Hepatocyte (in vitro differentiated cells): ENCODE measurements around the gene TMEM144.

ENCODE experiments used
- CTCF ChIP-seq: fragments of 200-600 bp; sonication (generic); IDR thresholded peaks from 2 replicates; pipeline ENCODE4 v1.5.1; 2016; ENCODE audit warnings: antibody characterized with exemption, mild to moderate bottlenecking; ENCODE audit not compliant: poor library complexity
- EZH2 ChIP-seq: fragments of 200-600 bp; sonication (generic); IDR thresholded peaks from 2 replicates; pipeline ENCODE4 v1.6.1; 2016; ENCODE audit warnings: antibody characterized with exemption, mild to moderate bottlenecking, borderline replicate concordance

DNA sequence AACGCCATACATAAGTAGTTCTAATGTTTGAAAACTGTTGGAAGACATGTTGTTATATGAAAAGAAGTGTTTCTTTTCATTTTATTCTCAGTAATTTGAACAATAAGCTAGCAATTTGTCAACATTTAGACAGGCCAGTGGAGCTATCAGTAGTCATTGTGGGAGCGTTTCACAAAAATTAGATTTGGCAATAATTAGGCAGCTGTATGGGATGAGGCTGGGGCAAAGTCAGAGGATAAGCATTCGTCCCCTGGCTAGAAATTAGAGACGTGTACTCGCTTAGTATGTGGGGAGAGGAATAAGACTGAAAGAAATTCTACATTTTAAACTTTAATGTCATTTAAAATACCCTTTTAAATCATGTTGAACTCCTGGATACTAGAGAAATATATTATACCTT lies 70.6 kb downstream of the TMEM144 start:
- TF ChIP-seq CTCF (no peak), EZH2 (no peak)
